Coronary artery (tissue), 2 donors: ENCODE measurements around the gene SYVN1.

Experiments
- DNase-seq: peaks from one replicate; pipeline ENCODE4 v3.0.0-alpha.2; 2017; ENCODE audit warnings: low spot score
- H3K27ac ChIP-seq, 2 donors: fragments of 200-600 bp; sonication (generic); one replicate each; pipeline ENCODE4 v1.5.1; 2016 to 2019
- H3K4me3 ChIP-seq: fragments of 200-600 bp; sonication (generic); 2 replicates; pipeline ENCODE4 v1.5.1; 2016; ENCODE audit warnings: mild to moderate bottlenecking, moderate library complexity
- TF ChIP-seq, protein P1 (sequence below): fragments of 200-600 bp; sonication (generic); IDR thresholded peaks from one replicate; pipeline ENCODE4 v1.5.1; 2019; ENCODE audit warnings: antibody characterized with exemption

The SYVN1 gene

DNA sequence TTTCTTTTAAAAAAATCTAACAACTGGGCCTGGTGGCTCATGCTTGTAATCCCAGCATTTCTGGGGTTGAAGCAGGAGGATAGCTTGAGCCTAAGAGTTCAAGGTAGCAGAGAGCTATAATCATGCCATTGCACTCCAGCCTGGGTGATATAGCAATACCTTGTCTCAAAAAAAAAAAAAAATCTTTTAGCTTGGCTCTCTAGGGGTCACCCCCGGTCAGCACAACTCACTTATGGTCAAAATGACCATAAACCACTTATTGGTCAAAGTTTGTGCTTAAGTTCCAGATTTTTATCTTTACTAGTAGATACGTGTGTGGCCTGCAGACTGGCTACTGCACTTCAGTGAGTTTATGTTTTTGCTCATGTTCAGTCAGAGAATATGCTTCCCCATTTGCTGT is 29.4 kb upstream of the SYVN1 start:
- TF ChIP-seq, protein P1, sequence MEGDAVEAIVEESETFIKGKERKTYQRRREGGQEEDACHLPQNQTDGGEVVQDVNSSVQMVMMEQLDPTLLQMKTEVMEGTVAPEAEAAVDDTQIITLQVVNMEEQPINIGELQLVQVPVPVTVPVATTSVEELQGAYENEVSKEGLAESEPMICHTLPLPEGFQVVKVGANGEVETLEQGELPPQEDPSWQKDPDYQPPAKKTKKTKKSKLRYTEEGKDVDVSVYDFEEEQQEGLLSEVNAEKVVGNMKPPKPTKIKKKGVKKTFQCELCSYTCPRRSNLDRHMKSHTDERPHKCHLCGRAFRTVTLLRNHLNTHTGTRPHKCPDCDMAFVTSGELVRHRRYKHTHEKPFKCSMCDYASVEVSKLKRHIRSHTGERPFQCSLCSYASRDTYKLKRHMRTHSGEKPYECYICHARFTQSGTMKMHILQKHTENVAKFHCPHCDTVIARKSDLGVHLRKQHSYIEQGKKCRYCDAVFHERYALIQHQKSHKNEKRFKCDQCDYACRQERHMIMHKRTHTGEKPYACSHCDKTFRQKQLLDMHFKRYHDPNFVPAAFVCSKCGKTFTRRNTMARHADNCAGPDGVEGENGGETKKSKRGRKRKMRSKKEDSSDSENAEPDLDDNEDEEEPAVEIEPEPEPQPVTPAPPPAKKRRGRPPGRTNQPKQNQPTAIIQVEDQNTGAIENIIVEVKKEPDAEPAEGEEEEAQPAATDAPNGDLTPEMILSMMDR = no peak
- Histone ChIP-seq H3K4me3 (no peak overlapping the region), H3K27ac (no peak overlapping the region)
- DNase-seq = no peak

DNA sequence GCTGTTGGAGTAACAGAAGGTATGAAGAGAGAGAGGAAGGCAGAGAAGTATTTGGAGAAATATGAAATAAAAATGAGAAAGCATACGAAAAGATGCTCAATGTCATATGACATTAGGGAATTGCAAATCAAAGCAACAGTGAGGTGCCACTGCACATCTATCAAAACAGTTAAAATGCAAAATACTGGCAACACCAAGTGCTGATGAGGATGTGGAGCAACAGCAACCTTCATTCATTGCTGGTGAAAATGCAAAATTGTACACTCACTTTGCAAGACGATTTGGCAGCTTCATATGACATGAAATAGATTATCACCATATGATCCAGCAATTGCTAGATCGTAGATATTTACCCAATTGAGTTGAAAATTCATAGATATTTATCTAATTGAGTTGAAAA is 26.3 kb upstream of the SYVN1 start:
- no peak overlapping the region for H3K27ac ChIP-seq
- H3K4me3 ChIP-seq = no peak overlapping the region
- no peak for DNase-seq
- TF ChIP-seq, protein P1 = no peak

DNA sequence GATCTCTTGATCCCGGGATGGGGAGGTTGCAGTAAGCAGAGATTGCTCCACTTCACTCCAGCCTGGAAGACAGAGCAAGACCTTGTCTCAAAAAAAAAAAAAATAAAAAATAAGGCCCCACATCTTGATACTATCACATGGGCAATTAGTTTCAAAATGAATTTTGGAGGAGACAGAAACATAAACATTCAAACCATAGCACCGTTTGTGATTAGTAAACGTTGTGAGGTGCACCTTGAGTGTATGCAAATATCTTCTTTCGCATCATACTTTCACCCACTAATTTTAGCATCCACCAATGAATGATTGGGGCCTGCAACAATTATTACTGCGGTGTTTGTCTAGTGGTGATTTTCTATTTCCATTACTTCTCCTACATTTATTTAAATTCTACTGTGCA is 24.7 kb upstream of the SYVN1 start:
- no peak overlapping the region for H3K4me3 ChIP-seq
- H3K27ac ChIP-seq = no peak overlapping the region
- TF ChIP-seq, protein P1 = no peak
- no peak for DNase-seq

DNA sequence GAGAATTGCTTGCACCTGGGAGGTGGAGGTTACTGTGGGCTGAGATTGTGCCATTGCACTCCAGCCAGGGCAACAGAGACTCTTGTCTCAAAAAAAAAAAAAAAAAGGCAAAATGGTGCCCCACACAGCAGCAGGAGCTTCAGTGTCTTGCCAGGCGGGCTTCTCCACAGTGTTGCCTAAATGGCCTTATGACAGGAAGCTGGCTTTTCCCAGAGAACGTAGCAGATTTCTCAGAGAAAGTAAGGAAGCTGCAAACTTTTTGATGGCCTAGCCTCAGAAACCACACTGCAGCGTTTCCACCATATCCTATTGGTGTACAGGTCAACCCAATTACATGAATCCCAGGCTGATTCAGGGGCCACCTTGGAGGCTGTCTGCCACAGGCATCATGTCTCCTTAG is 23.0 kb upstream of the SYVN1 start:
- no peak for DNase-seq
- TF ChIP-seq, protein P1 = no peak
- Histone ChIP-seq H3K4me3 (no peak overlapping the region), H3K27ac (no peak overlapping the region)

DNA sequence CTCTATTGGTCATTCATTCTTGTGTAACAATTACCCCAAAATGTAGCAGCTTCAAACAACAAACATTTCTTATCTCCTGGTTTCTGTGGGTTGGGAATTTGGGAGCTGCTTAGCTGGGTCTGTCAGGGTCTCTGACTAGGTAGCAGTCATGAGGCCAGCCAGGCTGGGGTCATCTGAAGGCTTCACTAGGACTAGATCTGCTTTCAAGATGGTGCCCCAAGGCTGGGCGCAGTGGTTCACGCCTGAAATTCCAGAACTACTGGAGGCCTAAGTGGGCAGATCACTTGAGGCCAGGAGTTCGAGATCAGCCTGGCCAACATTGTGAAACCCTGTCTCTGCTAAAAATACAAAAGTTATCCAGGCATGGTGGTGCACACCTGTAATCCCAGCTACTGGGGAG is 22.6 kb upstream of the SYVN1 start:
- Histone ChIP-seq H3K27ac (no peak overlapping the region), H3K4me3 (no peak overlapping the region)
- no peak for DNase-seq
- TF ChIP-seq, protein P1 = no peak

DNA sequence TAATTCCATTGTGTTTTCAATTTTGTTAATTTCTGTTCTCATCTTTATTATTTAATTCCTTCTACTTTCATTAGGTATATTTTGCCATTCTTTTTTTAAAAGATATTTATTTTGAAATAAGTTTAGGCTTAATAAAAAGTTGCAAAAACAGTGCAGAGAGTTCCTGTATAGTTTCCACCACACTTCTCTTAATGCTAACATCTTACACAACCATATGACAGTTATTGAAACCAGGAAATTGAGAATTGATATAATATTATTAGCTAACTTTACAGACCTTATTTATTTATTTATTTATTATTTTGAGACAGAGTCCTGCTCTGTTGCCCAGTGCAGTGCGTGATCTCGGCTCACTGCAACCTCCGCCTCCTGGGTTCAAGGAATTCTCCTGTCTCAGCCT is 21.9 kb upstream of the SYVN1 start:
- no peak overlapping the region for H3K27ac ChIP-seq
- TF ChIP-seq, protein P1 = no peak

DNA sequence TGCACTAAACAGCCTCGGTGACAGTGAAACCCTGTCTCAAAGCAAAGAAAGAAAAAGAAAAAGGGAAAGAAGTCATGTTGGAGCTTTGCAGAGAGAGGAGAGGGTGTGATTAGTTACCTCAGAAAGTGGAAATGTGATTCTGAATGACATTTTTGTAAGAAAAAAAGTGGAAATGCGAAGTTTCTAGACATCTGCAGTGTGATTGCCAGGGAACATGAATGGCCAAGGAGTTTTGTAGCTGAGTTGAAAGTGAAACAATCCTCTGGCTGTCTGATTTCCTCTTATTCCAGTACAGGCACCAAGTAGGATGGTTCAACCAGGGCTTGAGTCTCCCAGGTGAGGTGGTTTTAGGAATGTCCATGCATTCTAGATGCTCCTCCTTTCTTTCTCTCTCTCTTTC is 17.8 kb upstream of the SYVN1 start:
- Histone ChIP-seq H3K4me3 (no peak overlapping the region), H3K27ac (no peak overlapping the region)
- no peak for DNase-seq
- TF ChIP-seq, protein P1 = no peak

More for the DNA sequence above, 21.9 kb upstream of the SYVN1 start:
- H3K4me3 ChIP-seq = no peak overlapping the region
- DNase-seq = no peak
